ENCODE measurements around the gene CLASP1. TPM values are rescaled to one million over a fixed set of nuclear protein-coding genes. Genes with fewer than 3 reads are reported as not detected.
"Not testable (repeated sequence)": the region's sequence is repeated elsewhere in the genome, so short reads cannot be mapped to it uniquely, and the experiment has no call there.

CLASP1 gene
- total RNA-seq, 2 donors from 2014 or later = 46.0 to 48.2 TPM

- no peak for ATAC-seq
- intact Hi-C loops (cut with DNase I) = loop anchor here in 1 of 2 donors (10.0 kb wide), 1 partner anchor 263 kb away; no protein-coding TSS in a partner anchor
- no peak for DNase-seq
Observed at GRCh38 chr2:121358291-121358690, 291.0 kb downstream of the CLASP1 start.

- DNase-seq (no peak), ATAC-seq (peak; percentile 22 to 65)
- intact Hi-C loops (cut with DNase I) = loop anchor here (2.0 to 10.0 kb wide), 2 partner anchors 261 kb away; no protein-coding TSS in a partner anchor
Observed at GRCh38 chr2:121356058-121356640, 293.1 kb downstream of the CLASP1 start.

GRCh38 chr2:121355488-121355887 lies 293.8 kb downstream of the CLASP1 start:
- intact Hi-C loops (cut with DNase I) = loop anchor here in 1 of 2 donors (10.0 kb wide), 1 partner anchor 261 kb away; no protein-coding TSS in a partner anchor
- no peak for DNase-seq
- ATAC-seq = no peak

GRCh38 chr2:121351521-121352318 lies 297.5 kb downstream of the CLASP1 start:
- DNase-seq (no peak), ATAC-seq (no peak)
- intact Hi-C loops (cut with DNase I) = loop anchor here in 1 of 2 donors (10.0 kb wide), 1 partner anchor 257 kb away; no protein-coding TSS in a partner anchor

- intact Hi-C loops (cut with DNase I) = loop anchor here in 1 of 2 donors (10.0 kb wide), 1 partner anchor 256 kb away; no protein-coding TSS in a partner anchor
- DNase-seq = no peak
- no peak for ATAC-seq
Observed at GRCh38 chr2:121350890-121351289, 298.4 kb downstream of the CLASP1 start.

- ATAC-seq = peak in 1 of 2 donors; percentile 30
- intact Hi-C loops (cut with DNase I) = loop anchor here in 1 of 2 donors (10.0 kb wide), 1 partner anchor 256 kb away; no protein-coding TSS in a partner anchor
Observed at GRCh38 chr2:121350402-121350775, 298.9 kb downstream of the CLASP1 start.

GRCh38 chr2:121349721-121350401 lies 299.4 kb downstream of the CLASP1 start:
- DNase-seq = no peak
- peak in 1 of 2 donors; percentile 24 for ATAC-seq
- intact Hi-C loops (cut with DNase I) = loop anchor here in 1 of 2 donors (10.0 kb wide), 1 partner anchor 255 kb away; no protein-coding TSS in a partner anchor

More at GRCh38 chr2:121350402-121350775, 298.9 kb downstream of the CLASP1 start:
- no peak for DNase-seq

- no peak for DNase-seq
- ATAC-seq = no peak
- intact Hi-C loops (cut with DNase I) = no loop called here
Observed at GRCh38 chr2:121348128-121348740, 301.0 kb downstream of the CLASP1 start.

GRCh38 chr2:121346859-121347258 lies 302.4 kb downstream of the CLASP1 start:
- ATAC-seq = no peak

GRCh38 chr2:121346407-121346806 lies 302.9 kb downstream of the CLASP1 start:
- no peak for ATAC-seq
- DNase-seq = no peak
- intact Hi-C loops (cut with DNase I) = no loop called here

More at GRCh38 chr2:121346859-121347258, 302.4 kb downstream of the CLASP1 start:
- no peak for DNase-seq
- intact Hi-C loops (cut with DNase I) = no loop called here

- DNase-seq (no peak), ATAC-seq (no peak)
- intact Hi-C loops (cut with DNase I) = no loop called here
Observed at GRCh38 chr2:121345887-121346286, 303.4 kb downstream of the CLASP1 start.

- no peak for ATAC-seq
- intact Hi-C loops (cut with DNase I) = no loop called here
- no peak for DNase-seq
Observed at GRCh38 chr2:121345101-121345500, 304.2 kb downstream of the CLASP1 start.

- intact Hi-C loops (cut with DNase I); DNase-seq; ATAC-seq: not testable (repeated sequence)
Observed at GRCh38 chr2:121343828-121344399, 305.3 kb downstream of the CLASP1 start.

GRCh38 chr2:121343191-121343590 lies 306.1 kb downstream of the CLASP1 start:
- intact Hi-C loops (cut with DNase I) = no loop called here

GRCh38 chr2:121342751-121343150 lies 306.5 kb downstream of the CLASP1 start:
- intact Hi-C loops (cut with DNase I) = no loop called here
- ATAC-seq = peak in 1 of 2 donors; percentile 32
- DNase-seq = no peak

More at GRCh38 chr2:121343191-121343590, 306.1 kb downstream of the CLASP1 start:
- no peak for ATAC-seq
- no peak for DNase-seq

- ATAC-seq (no peak), DNase-seq (no peak)
- intact Hi-C loops (cut with DNase I) = no loop called here
Observed at GRCh38 chr2:121340926-121341325, 308.3 kb downstream of the CLASP1 start.

- intact Hi-C loops (cut with DNase I) = no loop called here
Observed at GRCh38 chr2:121338281-121338680, 311.0 kb downstream of the CLASP1 start.

GRCh38 chr2:121336528-121337294 lies 312.6 kb downstream of the CLASP1 start:
- ATAC-seq (no peak), DNase-seq (no peak)
- intact Hi-C loops (cut with DNase I) = no loop called here

More at GRCh38 chr2:121338281-121338680, 311.0 kb downstream of the CLASP1 start:
- DNase-seq (no peak), ATAC-seq (no peak)
